ENCODE data around the gene NAT8L. TPM values are rescaled to one million over a fixed set of nuclear protein-coding genes. Genes with fewer than 3 reads are reported as not detected.
"Not testable (repeated sequence)": the region's sequence is repeated elsewhere in the genome, so short reads cannot be mapped to it uniquely, and the experiment has no call there.

NAT8L gene
- total RNA-seq, 1 experiment from 2014 or later: not detected

GRCh38 chr4:2031161-2031560 lies 28.0 kb upstream of the NAT8L start:
- not testable (repeated sequence) for H4K20me1 ChIP-seq (ENCODE audit: insufficient read depth, low read depth, low read length); H2AFZ ChIP-seq (ENCODE audit: low read length); H3K9me3 ChIP-seq (ENCODE audit: low read length); H3K27me3 ChIP-seq (ENCODE audit: low read length); H3K79me2 ChIP-seq (ENCODE audit: low read length); H3K9ac ChIP-seq (ENCODE audit: low read length); H3K27ac ChIP-seq (ENCODE audit: low read length); H3K4me2 ChIP-seq (ENCODE audit: low read depth, low read length, poor library complexity, severe bottlenecking); H3K36me3 ChIP-seq (ENCODE audit: insufficient read depth, low read length); DNase-seq; H3K9me2 ChIP-seq (replicated peaks; ENCODE audit: insufficient read depth, low read length); H3K4me3 ChIP-seq (ENCODE audit: low read length); H3K4me1 ChIP-seq (ENCODE audit: low read length)

- no peaks in the 10 kb centered on the region for H3K9me2 ChIP-seq (replicated peaks; ENCODE audit: insufficient read depth, low read length)
- no peaks in the 10 kb centered on the region for H4K20me1 ChIP-seq (ENCODE audit: insufficient read depth, low read depth, low read length)
- no peak overlapping the region for H3K4me3 ChIP-seq (ENCODE audit: low read length)
- H3K27me3 ChIP-seq (ENCODE audit: low read length): no peaks in the 10 kb centered on the region
- no peak overlapping the region for H3K4me2 ChIP-seq (ENCODE audit: low read depth, low read length, poor library complexity, severe bottlenecking)
- DNase-seq: peak; percentile 39
- no peaks in the 10 kb centered on the region for H3K9me3 ChIP-seq (ENCODE audit: low read length)
- peaks cover 1% of the 10 kb centered on the region for H3K4me1 ChIP-seq (ENCODE audit: low read length)
- H3K9ac ChIP-seq (ENCODE audit: low read length): no peak overlapping the region
- no peak overlapping the region for H3K27ac ChIP-seq (ENCODE audit: low read length)
- H3K36me3 ChIP-seq (ENCODE audit: insufficient read depth, low read length): no peaks in the 10 kb centered on the region
- H3K79me2 ChIP-seq (ENCODE audit: low read length): no peaks in the 10 kb centered on the region
- H2AFZ ChIP-seq (ENCODE audit: low read length): no peak overlapping the region
Observed at GRCh38 chr4:2036327-2036726, 22.8 kb upstream of the NAT8L start.

- H4K20me1 ChIP-seq (ENCODE audit: insufficient read depth, low read depth, low read length): no peaks in the 10 kb centered on the region
- peak overlapping the region; percentile 30; the same call in 1 of the 2 replicates for H2AFZ ChIP-seq (ENCODE audit: low read length)
- H3K27me3 ChIP-seq (ENCODE audit: low read length): no peaks in the 10 kb centered on the region
- H3K9me2 ChIP-seq (replicated peaks; ENCODE audit: insufficient read depth, low read length): no peaks in the 10 kb centered on the region
- H3K27ac ChIP-seq (ENCODE audit: low read length): no peak overlapping the region
- no peaks in the 10 kb centered on the region for H3K36me3 ChIP-seq (ENCODE audit: insufficient read depth, low read length)
- DNase-seq: peak; percentile 65
- H3K4me2 ChIP-seq (ENCODE audit: low read depth, low read length, poor library complexity, severe bottlenecking): no peak overlapping the region
- H3K4me3 ChIP-seq (ENCODE audit: low read length): no peak overlapping the region
- no peaks in the 10 kb centered on the region for H3K79me2 ChIP-seq (ENCODE audit: low read length)
- H3K9me3 ChIP-seq (ENCODE audit: low read length): no peaks in the 10 kb centered on the region
- no peak overlapping the region for H3K9ac ChIP-seq (ENCODE audit: low read length)
- H3K4me1 ChIP-seq (ENCODE audit: low read length): peaks cover 5% of the 10 kb centered on the region
Observed at GRCh38 chr4:2036866-2037265, 22.3 kb upstream of the NAT8L start.

- no peak overlapping the region for H3K27ac ChIP-seq (ENCODE audit: low read length)
- H2AFZ ChIP-seq (ENCODE audit: low read length): no peak overlapping the region
- no peaks in the 10 kb centered on the region for H3K36me3 ChIP-seq (ENCODE audit: insufficient read depth, low read length)
- peaks cover 7% of the 10 kb centered on the region; the same call in 1 of the 2 replicates for H4K20me1 ChIP-seq (ENCODE audit: insufficient read depth, low read depth, low read length)
- no peaks in the 10 kb centered on the region for H3K9me2 ChIP-seq (replicated peaks; ENCODE audit: insufficient read depth, low read length)
- H3K9me3 ChIP-seq (ENCODE audit: low read length): no peaks in the 10 kb centered on the region
- no peak for DNase-seq
- H3K4me3 ChIP-seq (ENCODE audit: low read length): no peak overlapping the region
- H3K27me3 ChIP-seq (ENCODE audit: low read length): no peaks in the 10 kb centered on the region
- peaks cover 9% of the 10 kb centered on the region for H3K4me1 ChIP-seq (ENCODE audit: low read length)
- H3K9ac ChIP-seq (ENCODE audit: low read length): no peak overlapping the region
- H3K4me2 ChIP-seq (ENCODE audit: low read depth, low read length, poor library complexity, severe bottlenecking): no peak overlapping the region
- no peaks in the 10 kb centered on the region for H3K79me2 ChIP-seq (ENCODE audit: low read length)
Observed at GRCh38 chr4:2040391-2041238, 18.5 kb upstream of the NAT8L start.

- Histone ChIP-seq H3K4me3 (ENCODE audit: low read length) (peak overlapping the region; percentile 75), H3K9ac (ENCODE audit: low read length) (peak overlapping the region; percentile 73), H3K9me3 (ENCODE audit: low read length) (no peaks in the 10 kb centered on the region), H3K9me2 (replicated peaks; ENCODE audit: insufficient read depth, low read length) (no peaks in the 10 kb centered on the region), H3K4me2 (ENCODE audit: low read depth, low read length, poor library complexity, severe bottlenecking) (peak overlapping the region; percentile 73), H2AFZ (ENCODE audit: low read length) (peak overlapping the region; percentile 57; the same call in 1 of the 2 replicates), H3K4me1 (ENCODE audit: low read length) (peaks cover 9% of the 10 kb centered on the region), H3K36me3 (ENCODE audit: insufficient read depth, low read length) (no peaks in the 10 kb centered on the region), H3K27me3 (ENCODE audit: low read length) (no peaks in the 10 kb centered on the region), H4K20me1 (ENCODE audit: insufficient read depth, low read depth, low read length) (peaks cover 7% of the 10 kb centered on the region; the same call in 1 of the 2 replicates), H3K27ac (ENCODE audit: low read length) (no peak overlapping the region), H3K79me2 (ENCODE audit: low read length) (no peaks in the 10 kb centered on the region)
- peak; percentile 98 for DNase-seq
Observed at GRCh38 chr4:2041239-2042130, 17.6 kb upstream of the NAT8L start.

GRCh38 chr4:2042204-2042946 lies 16.8 kb upstream of the NAT8L start:
- peak overlapping the region; percentile 73 for H3K4me2 ChIP-seq (ENCODE audit: low read depth, low read length, poor library complexity, severe bottlenecking)
- no peak overlapping the region for H3K27ac ChIP-seq (ENCODE audit: low read length)
- H3K9me2 ChIP-seq (replicated peaks; ENCODE audit: insufficient read depth, low read length): no peaks in the 10 kb centered on the region
- no peaks in the 10 kb centered on the region for H3K79me2 ChIP-seq (ENCODE audit: low read length)
- H3K9ac ChIP-seq (ENCODE audit: low read length): peak overlapping the region; percentile 73
- peaks cover 7% of the 10 kb centered on the region; the same call in 1 of the 2 replicates for H4K20me1 ChIP-seq (ENCODE audit: insufficient read depth, low read depth, low read length)
- H3K4me3 ChIP-seq (ENCODE audit: low read length): peak overlapping the region; percentile 75
- peak; percentile 59 for DNase-seq
- no peaks in the 10 kb centered on the region for H3K9me3 ChIP-seq (ENCODE audit: low read length)
- no peaks in the 10 kb centered on the region for H3K27me3 ChIP-seq (ENCODE audit: low read length)
- no peaks in the 10 kb centered on the region for H3K36me3 ChIP-seq (ENCODE audit: insufficient read depth, low read length)
- H2AFZ ChIP-seq (ENCODE audit: low read length): 0 out of 2 replicates have a peak overlapping the region, but pooled peaks have one; percentile 57
- H3K4me1 ChIP-seq (ENCODE audit: low read length): peaks cover 9% of the 10 kb centered on the region

GRCh38 chr4:2042947-2043395 lies 16.2 kb upstream of the NAT8L start:
- Histone ChIP-seq H3K27ac (ENCODE audit: low read length) (no peak overlapping the region), H4K20me1 (ENCODE audit: insufficient read depth, low read depth, low read length) (peaks cover 7% of the 10 kb centered on the region; the same call in 1 of the 2 replicates), H3K9me2 (replicated peaks; ENCODE audit: insufficient read depth, low read length) (no peaks in the 10 kb centered on the region), H3K27me3 (ENCODE audit: low read length) (no peaks in the 10 kb centered on the region), H3K4me1 (ENCODE audit: low read length) (peaks cover 9% of the 10 kb centered on the region), H2AFZ (ENCODE audit: low read length) (no peak overlapping the region), H3K36me3 (ENCODE audit: insufficient read depth, low read length) (no peaks in the 10 kb centered on the region), H3K9ac (ENCODE audit: low read length) (peak overlapping the region; percentile 73; the same call in 1 of the 2 replicates), H3K9me3 (ENCODE audit: low read length) (no peaks in the 10 kb centered on the region), H3K4me2 (ENCODE audit: low read depth, low read length, poor library complexity, severe bottlenecking) (peak overlapping the region; percentile 73), H3K4me3 (ENCODE audit: low read length) (peak overlapping the region; percentile 75), H3K79me2 (ENCODE audit: low read length) (no peaks in the 10 kb centered on the region)
- DNase-seq: no peak
